Esophagus muscularis mucosa (tissue), 4 donors: ENCODE measurements around the gene CLEC1B. TPM values are rescaled to one million over a fixed set of nuclear protein-coding genes. Genes with fewer than 3 reads are reported as not detected.

Source experiments
- DNase-seq: peaks from one replicate; pipeline ENCODE4 v3.0.0-alpha.2; 2017; ENCODE audit errors: extremely low spot score
- H3K27ac ChIP-seq, 4 donors: fragments of 200-600 bp; sonication (generic); replicated peaks in 1 of 4; 1 replicate in 3 of 4; 2 replicates in 1 of 4; pipeline ENCODE4 v1.5.1; 2016 to 2019; ENCODE audit warnings: mild to moderate bottlenecking in 1 of 4
- H3K27me3 ChIP-seq, 4 donors: fragments of 200-600 bp; sonication (generic); one replicate each; pipeline versions ENCODE4 v1.5.1 to v1.6.0; 2016 to 2019
- H3K36me3 ChIP-seq, 4 donors: fragments of 200-600 bp; sonication (generic); one replicate each; pipeline ENCODE4 v1.5.1; 2016 to 2019
- H3K4me1 ChIP-seq, 4 donors: fragments of 200-600 bp; sonication (generic); one replicate each; pipeline ENCODE4 v1.5.1; 2016 to 2019
- H3K4me3 ChIP-seq, 4 donors: fragments of 200-600 bp; sonication (generic); 1 replicate in 2 of 4; 2 replicates in 2 of 4; pipeline ENCODE4 v1.5.1; 2016 to 2019; ENCODE audit warnings: mild to moderate bottlenecking in 4 of 4, moderate library complexity in 1 of 4
- H3K9me3 ChIP-seq, 4 donors: fragments of 200-600 bp; sonication (generic); 1 replicate in 3 of 4; 2 replicates in 1 of 4; pipeline ENCODE4 v1.5.1; 2016 to 2019
- CTCF ChIP-seq, 3 experiments: fragments of 200-600 bp in 2 of 3; fragments of 450-650 bp in 1 of 3; sonication (generic) in 2 of 3; IDR thresholded peaks; one replicate each; pipeline ENCODE4 v1.5.1; 2017 to 2019; ENCODE audit warnings: antibody characterized with exemption in 3 of 3, mild to moderate bottlenecking in 2 of 3, moderate library complexity in 1 of 3
- EP300 ChIP-seq: sonication (generic); formaldehyde crosslinking; IDR thresholded peaks from one replicate; pipeline ENCODE4 v1.6.1; 2017; ENCODE audit warnings: antibody characterized with exemption
- POLR2A ChIP-seq: fragments of 450-650 bp; IDR thresholded peaks from one replicate; pipeline ENCODE4 v1.6.1; 2017; ENCODE audit warnings: antibody characterized with exemption, moderate library complexity, mild to moderate bottlenecking, low read depth
- POLR2AphosphoS5 ChIP-seq, 2 donors: sonication (generic); formaldehyde crosslinking; IDR thresholded peaks; one replicate each; pipeline ENCODE4 v1.6.1; 2017; ENCODE audit warnings: antibody characterized with exemption in 2 of 2
- WGBS: methylation state at CpG from one replicate; pipeline ENCODE4 v1.1.5; 2018; 5-methylcytosine and 5-hydroxymethylcytosine counted together
- intact Hi-C: fragments of 100-400 bp; cut with DNase I; formaldehyde crosslinking; loops from one replicate; pipeline ENCODE4 v1.15.1; 2023
- total RNA-seq, 4 donors: library from RNA; depleted of rRNA; stranded (reverse); fragments of >200 nt; gene quantifications; one replicate each; pipeline versions ENCODE4 v1.1.0 to v1.2.1, GENCODE V29; 2016

CLEC1B gene
- total RNA-seq, 4 donors from 2014 or later = not detected

- TF ChIP-seq EP300 (no peak), POLR2A (no peak), POLR2AphosphoS5 (IDR thresholded peaks at IDR 0.05) (no peak), CTCF (IDR thresholded peaks at IDR 0.05) (no peak)
- intact Hi-C loops = no loop called here
- WGBS = 74% methylated on average over 6 of the region's 6 CpGs
- Histone ChIP-seq H3K4me1 (peaks cover 0 to 7% (median 2%) of the 10 kb centered on the region in 4 donors), H3K9me3 (no peaks in the 10 kb centered on the region), H3K4me3 (no peak overlapping the region), H3K36me3 (no peaks in the 10 kb centered on the region), H3K27me3 (no peaks in the 10 kb centered on the region), H3K27ac (no peak overlapping the region)
- DNase-seq = no peak
These were observed 13.9 kb upstream of the CLEC1B start for GRCh38 chr12:10012630-10013330.

- TF ChIP-seq POLR2AphosphoS5 (IDR thresholded peaks at IDR 0.05) (no peak), CTCF (IDR thresholded peaks at IDR 0.05) (no peak), POLR2A (no peak), EP300 (no peak)
- no peak overlapping the region for H3K4me3 ChIP-seq
- no peaks in the 10 kb centered on the region for H3K36me3 ChIP-seq
- no peak for DNase-seq
- no peak overlapping the region for H3K27ac ChIP-seq
- intact Hi-C loops = no loop called here
- H3K27me3 ChIP-seq = peaks cover 0 to 5% (median 0%) of the 10 kb centered on the region in 4 donors
- WGBS = 73% methylated on average over 4 of the region's 4 CpGs
- no peaks in the 10 kb centered on the region for H3K4me1 ChIP-seq
- no peaks in the 10 kb centered on the region for H3K9me3 ChIP-seq
These were observed 2.4 kb upstream of the CLEC1B start for GRCh38 chr12:10001171-10001776.

- Histone ChIP-seq H3K4me1 (no peaks in the 10 kb centered on the region), H3K9me3 (no peaks in the 10 kb centered on the region), H3K27ac (no peak overlapping the region), H3K27me3 (no peaks in the 10 kb centered on the region), H3K4me3 (no peak overlapping the region), H3K36me3 (no peaks in the 10 kb centered on the region)
- TF ChIP-seq POLR2AphosphoS5 (IDR thresholded peaks at IDR 0.05) (no peak), POLR2A (no peak), EP300 (no peak), CTCF (IDR thresholded peaks at IDR 0.05) (no peak)
- no peak for DNase-seq
- intact Hi-C loops = no loop called here
- 64% methylated on average over 4 of the region's 4 CpGs for WGBS
These were observed 6.6 kb downstream of the CLEC1B start for GRCh38 chr12:9992296-9992695.

GRCh38 chr12:9991876-9992275 lies 7.0 kb downstream of the CLEC1B start:
- intact Hi-C loops = no loop called here
- Histone ChIP-seq H3K9me3 (no peaks in the 10 kb centered on the region), H3K4me3 (no peak overlapping the region), H3K4me1 (no peaks in the 10 kb centered on the region), H3K27me3 (no peaks in the 10 kb centered on the region), H3K27ac (no peak overlapping the region), H3K36me3 (no peaks in the 10 kb centered on the region)
- 69% methylated on average over 3 of the region's 3 CpGs for WGBS
- no peak for DNase-seq
- TF ChIP-seq POLR2A = no peak
- no peak for TF ChIP-seq CTCF (IDR thresholded peaks at IDR 0.05)
- no peak for TF ChIP-seq EP300
- TF ChIP-seq POLR2AphosphoS5 (IDR thresholded peaks at IDR 0.05) = no peak
